ENCODE results near the gene KRT15. TPM values are rescaled to one million over a fixed set of nuclear protein-coding genes. Genes with fewer than 3 reads are reported as not detected.

Gene KRT15
- polyA plus RNA-seq, 1 of the 3 experiments (the other 2 are of a cell fraction): 16.9 TPM

DNA sequence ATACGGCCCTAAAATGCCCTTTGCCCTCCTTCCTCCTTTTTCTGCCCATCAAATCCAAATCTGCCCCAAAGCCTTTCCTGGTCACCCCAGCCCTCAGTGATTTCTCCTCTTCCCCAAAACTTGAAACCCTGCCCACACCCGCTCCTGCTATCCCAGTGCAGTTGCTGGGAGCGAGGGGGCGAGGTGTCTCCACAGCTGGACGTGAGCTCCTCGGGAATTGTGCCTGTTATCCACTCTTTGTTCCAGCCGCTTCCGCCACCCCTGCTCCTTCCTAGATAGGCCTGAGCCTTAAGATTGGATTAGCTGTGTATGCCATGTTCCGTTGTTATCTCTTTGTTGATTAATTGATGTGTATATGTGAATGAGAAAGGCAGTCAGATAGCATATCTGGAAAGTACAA, 35.2 kb downstream of the KRT15 start (continued):
- TF ChIP-seq REST (IDR thresholded peaks at IDR 0.05; ENCODE audit: low read depth, low read length): no peak
- TF ChIP-seq EZH2phosphoT487 (IDR thresholded peaks at IDR 0.05; ENCODE audit: borderline replicate concordance, low read depth): no peak
- TF ChIP-seq MEF2A (IDR thresholded peaks at IDR 0.05; ENCODE audit: borderline replicate concordance, low read depth): no peak
- TF ChIP-seq TAF1 (IDR thresholded peaks at IDR 0.05; ENCODE audit: borderline replicate concordance, low read depth, low read length): no peak
- TF ChIP-seq MXI1 (IDR thresholded peaks at IDR 0.05; ENCODE audit: low read depth, low read length): no peak
- TF ChIP-seq GATA2 (CRISPR knock-in tag; IDR thresholded peaks at IDR 0.05): no peak

DNA sequence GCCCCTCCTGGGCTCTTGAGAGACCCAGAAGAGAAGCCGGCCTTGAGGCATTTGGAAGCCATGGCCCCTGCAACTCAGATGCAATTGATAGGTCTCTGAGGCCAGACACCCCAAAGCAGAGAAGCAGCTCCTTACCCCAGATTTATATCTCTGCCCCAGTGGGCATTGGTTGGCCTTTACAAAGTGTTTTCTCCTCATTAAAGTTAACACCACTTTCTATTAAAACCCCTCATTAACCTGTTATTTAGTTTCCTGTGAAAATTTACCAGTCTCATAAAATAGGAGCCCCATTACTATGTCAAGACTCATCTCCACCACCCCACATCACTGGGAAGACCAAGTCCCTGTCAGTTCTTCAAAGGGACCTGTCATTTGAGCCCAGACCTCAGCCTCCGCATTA, 37.7 kb downstream of the KRT15 start, which contains the start of gene KRT35:
Gene KRT35 (minus strand): TSS at position 116 of the 400 bp plus-strand sequence. CDS start 54 bp downstream, at position 62.
- H2AFZ ChIP-seq (ENCODE audit: low read depth): no peak within 1 kb of the TSS
- no peaks in the 10 kb centered on the region for H4K20me1 ChIP-seq (ENCODE audit: insufficient read depth)
- no peak within 1 kb of the TSS for H3K9ac ChIP-seq
- H3K4me2 ChIP-seq: no peak within 1 kb of the TSS
- DNase-seq: no peak
- WGBS (ENCODE audit: low lambda C conversion rate): 78% methylated on average over 1 of the region's 2 CpGs
- no peaks in the 10 kb centered on the region for H3K27me3 ChIP-seq (ENCODE audit: insufficient read depth)
- H3K4me1 ChIP-seq (ENCODE audit: control insufficient read depth in 1 of 2, insufficient read depth in 2 of 2, low read depth in 1 of 2, low read length in 1 of 2): peaks cover 0 to 14% of the 10 kb centered on the region in 2 experiments; a peak in 1 of 4 replicates
- CTCF ChIA-PET: interaction anchor here (1.3 to 1.4 kb wide), 2 partner anchors 31 to 68 kb away, joined by 3 to 9 read pairs; no protein-coding TSS in a partner anchor
- H3K9me3 ChIP-seq: no peaks in the 10 kb centered on the region
- H3K9me2 ChIP-seq: no peaks in the 10 kb centered on the region
- no peak within 1 kb of the TSS for H3K4me3 ChIP-seq (ENCODE audit: low read depth in 2 of 2, low read length in 1 of 2)
- H3K27ac ChIP-seq (ENCODE audit: low read depth in 2 of 2, low read length in 1 of 2): no peak within 1 kb of the TSS
- no peaks in the 10 kb centered on the region for H3F3A ChIP-seq (replicated peaks; ENCODE audit: insufficient read depth)
- H3K79me2 ChIP-seq (ENCODE audit: insufficient read depth): no peaks in the 10 kb centered on the region
- TF ChIP-seq NRF1 (IDR thresholded peaks at IDR 0.05; ENCODE audit: low read depth, low read length): no peak
- no peak for TF ChIP-seq EP300 (IDR thresholded peaks at IDR 0.05; ENCODE audit: borderline replicate concordance in 1 of 2, low read depth in 1 of 2, low read length in 1 of 2)
- no peak for TF ChIP-seq CTCF (IDR thresholded peaks at IDR 0.05)
- TF ChIP-seq RAD21 (IDR thresholded peaks at IDR 0.05; ENCODE audit: low read length): no peak
- no peak for TF ChIP-seq FOXM1 (IDR thresholded peaks at IDR 0.05; ENCODE audit: low read depth)
- TF ChIP-seq RCOR1 (IDR thresholded peaks at IDR 0.05; ENCODE audit: low read length): no peak
- TF ChIP-seq MAX (IDR thresholded peaks at IDR 0.05; ENCODE audit: low read depth): no peak
- TF ChIP-seq, protein P1, sequence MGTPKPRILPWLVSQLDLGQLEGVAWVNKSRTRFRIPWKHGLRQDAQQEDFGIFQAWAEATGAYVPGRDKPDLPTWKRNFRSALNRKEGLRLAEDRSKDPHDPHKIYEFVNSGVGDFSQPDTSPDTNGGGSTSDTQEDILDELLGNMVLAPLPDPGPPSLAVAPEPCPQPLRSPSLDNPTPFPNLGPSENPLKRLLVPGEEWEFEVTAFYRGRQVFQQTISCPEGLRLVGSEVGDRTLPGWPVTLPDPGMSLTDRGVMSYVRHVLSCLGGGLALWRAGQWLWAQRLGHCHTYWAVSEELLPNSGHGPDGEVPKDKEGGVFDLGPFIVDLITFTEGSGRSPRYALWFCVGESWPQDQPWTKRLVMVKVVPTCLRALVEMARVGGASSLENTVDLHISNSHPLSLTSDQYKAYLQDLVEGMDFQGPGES (IDR thresholded peaks at IDR 0.05; ENCODE audit: low read depth, low read length): no peak
- no peak for TF ChIP-seq GATA2 (CRISPR knock-in tag; IDR thresholded peaks at IDR 0.05)
- no peak for TF ChIP-seq POLR2AphosphoS5 (IDR thresholded peaks at IDR 0.05; ENCODE audit: low read depth, low read length)
- no peak for TF ChIP-seq JUND (IDR thresholded peaks at IDR 0.05)
- no peak for TF ChIP-seq YY1 (IDR thresholded peaks at IDR 0.05; ENCODE audit: low read depth)
- TF ChIP-seq GABPA (IDR thresholded peaks at IDR 0.05; ENCODE audit: low read depth): no peak
- no peak for TF ChIP-seq RXRA (IDR thresholded peaks at IDR 0.05; ENCODE audit: borderline replicate concordance, low read depth)
- TF ChIP-seq SIN3A (IDR thresholded peaks at IDR 0.05; ENCODE audit: borderline replicate concordance, low read depth, low read length): no peak
- TF ChIP-seq TCF12 (IDR thresholded peaks at IDR 0.05): no peak
- TF ChIP-seq NFIC (IDR thresholded peaks at IDR 0.05; ENCODE audit: borderline replicate concordance): no peak
- no peaks in the 10 kb centered on the region for H3K36me3 ChIP-seq (replicated peaks in 1 of 2; ENCODE audit: control insufficient read depth in 1 of 2, insufficient read depth in 2 of 2, low read length in 1 of 2)
- POLR2A ChIA-PET: no interaction called here

All from SK-N-SH (cell line).